Stimulated activated CD4-positive, alpha-beta T cell treated with anti-CD3 and anti-CD28 coated beads, Interleukin-4, amount 100 ng/mL, for 1 hour (primary cell): ENCODE measurements around the gene DEAF1.
"Not testable (repeated sequence)": the region's sequence is repeated elsewhere in the genome, so short reads cannot be mapped to it uniquely, and the experiment has no call there.

Experiments used
- DNase-seq: peaks from one replicate; pipeline ENCODE4 v3.0.0-alpha.2; 2020

Gene DEAF1, protein sequence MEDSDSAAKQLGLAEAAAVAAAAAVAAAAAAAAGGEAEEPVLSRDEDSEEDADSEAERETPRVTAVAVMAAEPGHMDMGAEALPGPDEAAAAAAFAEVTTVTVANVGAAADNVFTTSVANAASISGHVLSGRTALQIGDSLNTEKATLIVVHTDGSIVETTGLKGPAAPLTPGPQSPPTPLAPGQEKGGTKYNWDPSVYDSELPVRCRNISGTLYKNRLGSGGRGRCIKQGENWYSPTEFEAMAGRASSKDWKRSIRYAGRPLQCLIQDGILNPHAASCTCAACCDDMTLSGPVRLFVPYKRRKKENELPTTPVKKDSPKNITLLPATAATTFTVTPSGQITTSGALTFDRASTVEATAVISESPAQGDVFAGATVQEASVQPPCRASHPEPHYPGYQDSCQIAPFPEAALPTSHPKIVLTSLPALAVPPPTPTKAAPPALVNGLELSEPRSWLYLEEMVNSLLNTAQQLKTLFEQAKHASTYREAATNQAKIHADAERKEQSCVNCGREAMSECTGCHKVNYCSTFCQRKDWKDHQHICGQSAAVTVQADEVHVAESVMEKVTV

DNA sequence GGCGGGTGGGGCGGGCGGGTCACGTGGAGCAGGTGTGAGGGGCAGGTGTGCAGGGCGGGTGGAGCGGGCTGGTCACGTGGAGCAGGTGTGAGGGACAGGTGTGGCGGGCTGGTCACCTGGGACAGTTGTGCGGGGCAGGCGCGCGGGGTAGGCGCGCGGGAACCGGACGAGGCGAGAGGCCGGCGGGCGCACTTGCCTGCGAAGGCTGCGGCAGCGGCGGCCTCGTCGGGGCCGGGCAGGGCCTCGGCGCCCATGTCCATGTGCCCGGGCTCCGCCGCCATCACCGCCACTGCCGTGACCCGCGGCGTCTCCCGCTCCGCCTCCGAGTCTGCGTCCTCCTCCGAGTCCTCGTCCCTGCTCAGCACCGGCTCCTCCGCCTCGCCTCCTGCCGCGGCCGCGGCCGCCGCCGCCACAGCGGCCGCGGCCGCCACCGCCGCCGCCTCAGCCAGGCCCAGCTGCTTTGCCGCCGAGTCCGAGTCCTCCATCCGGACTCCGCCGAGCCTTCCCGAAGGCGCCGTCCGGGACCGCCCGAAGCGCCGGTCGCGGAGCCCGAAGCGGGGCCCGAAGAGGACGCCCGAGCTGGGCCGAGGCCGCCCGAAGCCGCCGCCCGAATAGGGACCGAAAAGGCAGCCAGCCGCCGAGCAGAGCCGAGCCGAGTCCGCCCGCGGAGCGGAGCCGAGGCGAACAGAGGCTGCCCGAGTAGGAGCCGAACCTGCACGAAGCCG is at the start of gene DEAF1:
Gene DEAF1 (minus strand): TSS at position 660 of the 725 bp plus-strand sequence. CDS start 175 bp downstream, at position 485.
- peak; percentile 99 for DNase-seq

DNA sequence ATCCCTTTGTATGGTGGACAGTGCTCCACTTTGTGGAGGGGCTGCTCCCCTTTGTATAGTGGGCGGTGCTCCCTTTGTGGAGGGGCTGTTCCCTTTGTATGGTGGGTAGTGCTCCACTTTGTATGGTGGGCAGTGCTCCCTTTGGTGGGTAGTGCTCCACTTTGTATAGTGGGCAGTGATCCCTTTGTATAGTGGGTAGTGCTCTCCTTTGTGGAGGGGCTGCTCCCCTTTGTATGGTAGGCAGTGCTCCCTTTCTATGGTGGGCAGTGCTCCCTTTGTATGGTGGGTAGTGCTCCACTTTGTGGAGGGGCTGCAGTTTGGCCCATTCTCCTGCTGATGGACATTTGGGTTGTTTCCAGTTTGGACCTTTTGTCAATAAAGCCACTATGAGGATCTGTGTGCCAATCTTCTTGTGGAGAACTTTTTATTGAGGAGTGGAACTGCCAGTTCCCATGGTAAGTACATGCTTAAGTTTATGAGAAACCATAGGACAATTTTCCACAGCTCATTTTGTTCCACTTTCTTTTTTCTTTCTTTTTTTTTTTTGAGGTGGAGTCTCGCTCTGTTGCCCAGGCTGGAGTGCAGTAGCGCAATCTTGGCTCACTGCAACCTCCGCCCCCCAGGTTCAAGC is 47.7 kb upstream of the DEAF1 start:
- no peak for DNase-seq

DNA sequence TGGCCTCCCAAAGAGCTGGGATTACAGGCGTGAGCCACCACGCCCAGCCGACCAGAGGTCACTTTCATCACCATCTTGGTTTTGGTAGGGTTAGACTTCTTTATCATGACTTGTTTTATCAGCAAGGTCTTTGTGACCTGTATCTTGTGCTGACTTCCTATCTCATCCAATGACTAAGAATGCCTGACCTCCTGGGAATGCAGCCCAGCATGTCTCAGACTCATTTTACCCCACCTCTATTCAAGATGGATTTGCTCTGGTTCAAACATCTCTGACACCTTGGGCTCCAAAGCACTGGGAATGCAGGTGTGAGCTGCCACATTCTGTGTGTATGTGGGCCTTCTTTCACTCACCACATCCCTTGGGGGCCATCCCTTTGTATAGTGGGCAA is 47.1 kb upstream of the DEAF1 start:
- DNase-seq = no peak

DNA sequence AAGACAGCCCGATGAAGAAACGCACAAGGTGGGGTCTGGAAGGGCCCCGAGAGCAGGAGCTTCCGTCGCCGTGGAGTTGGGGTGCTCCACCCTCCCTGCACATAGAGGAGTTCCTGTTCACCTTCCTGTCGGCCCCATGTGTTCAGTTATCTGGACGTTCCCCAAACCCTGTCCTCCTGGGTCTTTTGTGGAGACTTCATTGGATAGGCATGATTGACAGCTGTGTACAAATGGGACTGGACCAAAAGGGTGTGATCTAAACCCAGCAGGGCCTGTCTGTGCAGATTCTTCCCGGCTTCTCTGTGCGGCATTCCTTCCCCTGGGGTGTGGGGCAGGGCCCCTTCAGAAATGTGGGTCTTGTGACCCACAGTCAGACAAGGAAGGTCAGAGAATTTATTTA is 42.9 kb upstream of the DEAF1 start:
- DNase-seq = not testable (repeated sequence)

DNA sequence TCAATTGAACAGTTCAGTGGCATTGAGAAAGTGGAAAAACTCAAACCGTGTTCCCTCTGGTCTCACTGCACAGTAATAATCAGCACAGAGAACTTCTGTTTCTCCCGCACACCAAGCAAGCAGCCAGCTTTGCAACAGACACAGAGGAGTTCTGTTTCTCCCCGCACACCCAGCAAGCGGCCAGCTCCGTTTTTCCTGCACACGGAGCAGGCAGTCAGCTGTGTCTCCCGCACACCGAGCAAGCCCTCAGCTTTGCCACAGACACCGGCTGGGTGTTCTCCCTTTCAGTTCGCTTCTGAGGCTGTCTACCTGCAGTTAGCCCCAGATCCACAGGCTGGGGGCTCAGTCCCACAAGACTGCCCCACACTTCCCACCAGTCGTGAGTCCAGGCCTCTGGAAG is 42.3 kb upstream of the DEAF1 start:
- DNase-seq = no peak

DNA sequence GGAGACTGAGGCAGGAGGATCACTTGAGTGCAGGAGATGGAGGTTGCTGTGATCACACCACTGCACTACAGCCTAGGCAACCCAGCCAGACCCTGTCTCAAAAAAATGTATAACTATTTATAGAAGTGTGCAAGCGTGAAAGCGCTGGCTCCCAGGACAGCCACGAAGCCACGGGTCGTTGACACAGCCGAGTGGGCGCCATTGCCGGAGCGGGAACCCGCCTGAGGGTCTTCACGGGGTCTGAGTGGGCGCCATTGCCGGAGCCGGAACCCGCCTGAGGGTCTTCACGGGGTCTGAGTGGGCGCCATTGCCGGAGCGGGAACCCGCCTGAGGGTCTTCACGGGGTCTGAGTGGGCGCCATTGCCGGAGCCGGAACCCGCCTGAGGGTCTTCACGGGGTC is 39.5 kb upstream of the DEAF1 start:
- DNase-seq = not testable (repeated sequence)

DNA sequence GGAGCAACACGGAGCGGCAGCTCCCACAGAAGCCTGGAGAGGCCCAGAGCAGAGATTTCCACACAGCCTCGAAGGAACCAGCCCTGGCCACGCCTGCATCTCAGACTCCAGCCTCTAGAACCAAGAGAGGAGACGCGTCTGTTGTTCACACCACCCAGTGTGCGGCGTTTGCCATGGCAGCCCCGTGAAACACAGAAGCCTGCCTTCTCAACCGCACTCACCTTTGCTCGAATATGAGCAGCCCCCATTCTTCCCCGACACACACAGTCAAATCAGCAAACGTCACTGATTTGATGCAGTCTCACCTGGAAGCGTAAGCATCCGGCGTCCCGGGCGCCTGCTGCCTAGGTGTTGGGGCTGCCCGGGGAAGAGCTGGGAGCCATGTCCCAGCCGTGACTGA is 38.0 kb upstream of the DEAF1 start:
- no peak for DNase-seq

DNA sequence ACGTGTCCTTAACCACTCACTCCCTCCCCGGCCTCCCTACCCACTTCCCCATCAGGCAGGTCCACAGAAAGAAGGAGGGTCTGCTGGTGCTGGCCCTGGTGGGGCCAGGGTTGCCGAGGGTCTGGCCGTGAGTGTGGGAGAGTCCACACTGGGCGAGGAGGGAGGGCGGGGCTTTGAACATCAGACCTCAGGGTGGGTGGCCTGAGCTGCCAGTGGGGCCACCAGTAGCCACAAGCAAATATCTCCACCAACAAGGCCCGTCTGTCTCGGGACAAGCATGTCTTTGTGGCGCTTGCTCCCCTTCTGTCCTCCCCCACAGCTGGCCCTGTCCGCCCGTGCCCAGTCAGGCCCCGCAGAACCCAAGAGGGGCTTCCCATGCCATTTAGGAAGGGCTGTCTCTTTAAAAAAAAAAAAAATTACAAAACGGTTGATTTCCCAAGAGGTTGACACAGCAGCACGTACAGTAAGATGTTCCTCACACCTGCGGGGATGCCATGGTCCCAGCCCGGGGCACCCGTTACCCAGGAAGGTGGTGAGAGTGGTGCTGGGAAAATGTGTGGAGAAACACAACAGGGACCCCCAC is 34.6 kb upstream of the DEAF1 start:
- no peak for DNase-seq

DNA sequence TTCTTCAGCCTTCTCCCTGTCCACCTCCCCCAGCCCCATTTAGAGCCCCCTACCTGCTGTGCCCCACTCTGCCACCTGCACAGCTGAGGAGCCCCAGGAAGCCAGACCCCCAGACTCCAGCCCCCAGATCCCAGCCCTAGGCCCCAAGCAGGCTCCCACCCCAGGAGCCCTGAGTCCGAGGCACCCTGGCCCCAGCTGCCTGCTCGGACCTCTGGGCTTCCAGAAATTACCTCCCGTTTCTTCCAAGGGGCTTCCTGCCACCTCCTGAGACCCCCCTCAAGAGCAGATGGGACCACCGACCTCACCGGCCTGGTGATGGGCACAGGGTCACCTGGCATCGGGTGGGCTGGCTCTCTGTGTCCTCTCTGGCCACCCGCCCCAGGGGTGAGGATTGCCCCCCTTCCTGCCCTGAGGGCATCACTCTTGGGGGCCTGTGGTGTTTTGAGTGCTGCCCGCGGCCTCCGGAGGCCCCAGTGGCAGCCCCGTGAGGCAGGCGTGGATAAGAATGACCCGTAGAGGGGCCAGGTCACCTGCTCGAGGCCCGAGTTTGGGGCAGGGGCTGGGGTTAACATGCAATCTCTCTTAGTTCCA is 34.0 kb upstream of the DEAF1 start:
- no peak for DNase-seq

DNA sequence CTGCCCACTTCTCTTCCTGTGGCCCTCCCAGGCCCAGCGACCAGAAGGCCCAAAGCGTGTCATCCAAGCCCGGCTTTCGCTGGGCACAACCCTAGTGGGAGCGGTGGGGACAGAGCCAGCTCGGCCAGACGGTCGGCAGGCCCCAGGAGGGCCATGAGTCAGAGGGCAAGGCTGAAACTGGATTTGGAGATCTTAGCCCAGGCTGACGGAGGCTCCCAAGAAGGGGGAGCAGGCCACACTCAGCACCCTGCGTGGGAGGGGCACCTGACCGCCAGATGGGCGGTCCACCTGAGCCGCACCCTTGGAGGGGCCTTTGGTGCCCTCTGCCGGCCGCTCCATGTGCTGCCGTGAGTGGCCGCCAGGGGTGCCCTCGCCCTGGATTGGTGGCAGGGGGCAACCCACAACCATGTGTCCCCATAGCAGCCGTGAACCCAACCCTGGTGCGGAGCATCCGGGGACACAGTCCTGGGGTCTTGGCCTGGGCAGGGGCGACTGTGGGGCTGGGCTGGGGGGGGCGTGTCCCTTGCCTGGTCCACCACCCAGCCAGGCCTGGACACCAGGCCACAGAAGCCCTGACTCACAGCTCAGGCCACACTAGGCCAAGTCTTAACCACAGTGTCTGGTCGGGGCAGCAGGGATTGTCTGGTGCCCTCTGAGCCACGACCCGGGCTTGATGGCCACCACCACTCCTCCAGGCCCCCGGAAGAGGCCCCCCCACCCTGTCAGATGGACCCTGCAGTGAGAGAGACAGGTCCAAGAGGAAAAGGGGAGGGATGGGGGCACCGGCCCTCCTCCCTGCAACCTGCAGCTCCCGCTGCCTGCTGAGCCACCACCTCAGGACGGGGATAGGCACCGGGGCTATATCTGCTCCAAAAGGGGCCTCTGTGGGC is 33.1 kb upstream of the DEAF1 start:
- peak; percentile 81 for DNase-seq

DNA sequence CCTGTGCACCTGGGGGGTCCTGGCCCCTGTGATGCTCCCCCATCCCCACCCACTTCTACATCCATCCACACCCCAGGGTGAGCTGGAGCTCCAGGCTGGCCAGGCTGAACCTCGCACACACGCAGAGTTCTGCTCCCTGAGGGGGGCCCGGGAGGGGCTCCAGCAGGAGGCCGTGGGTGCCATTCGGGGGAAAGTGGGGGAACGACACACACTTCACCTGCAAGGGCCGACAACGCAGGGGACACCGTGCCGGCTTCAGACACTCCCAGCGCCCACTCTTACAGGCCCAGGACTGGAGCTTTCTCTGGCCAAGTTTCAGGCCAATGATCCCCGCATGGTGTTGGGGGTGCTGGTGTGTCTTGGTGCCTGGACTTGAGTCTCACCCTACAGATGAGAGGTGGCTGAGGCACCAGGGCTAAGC is 32.3 kb upstream of the DEAF1 start:
- DNase-seq = no peak

DNA sequence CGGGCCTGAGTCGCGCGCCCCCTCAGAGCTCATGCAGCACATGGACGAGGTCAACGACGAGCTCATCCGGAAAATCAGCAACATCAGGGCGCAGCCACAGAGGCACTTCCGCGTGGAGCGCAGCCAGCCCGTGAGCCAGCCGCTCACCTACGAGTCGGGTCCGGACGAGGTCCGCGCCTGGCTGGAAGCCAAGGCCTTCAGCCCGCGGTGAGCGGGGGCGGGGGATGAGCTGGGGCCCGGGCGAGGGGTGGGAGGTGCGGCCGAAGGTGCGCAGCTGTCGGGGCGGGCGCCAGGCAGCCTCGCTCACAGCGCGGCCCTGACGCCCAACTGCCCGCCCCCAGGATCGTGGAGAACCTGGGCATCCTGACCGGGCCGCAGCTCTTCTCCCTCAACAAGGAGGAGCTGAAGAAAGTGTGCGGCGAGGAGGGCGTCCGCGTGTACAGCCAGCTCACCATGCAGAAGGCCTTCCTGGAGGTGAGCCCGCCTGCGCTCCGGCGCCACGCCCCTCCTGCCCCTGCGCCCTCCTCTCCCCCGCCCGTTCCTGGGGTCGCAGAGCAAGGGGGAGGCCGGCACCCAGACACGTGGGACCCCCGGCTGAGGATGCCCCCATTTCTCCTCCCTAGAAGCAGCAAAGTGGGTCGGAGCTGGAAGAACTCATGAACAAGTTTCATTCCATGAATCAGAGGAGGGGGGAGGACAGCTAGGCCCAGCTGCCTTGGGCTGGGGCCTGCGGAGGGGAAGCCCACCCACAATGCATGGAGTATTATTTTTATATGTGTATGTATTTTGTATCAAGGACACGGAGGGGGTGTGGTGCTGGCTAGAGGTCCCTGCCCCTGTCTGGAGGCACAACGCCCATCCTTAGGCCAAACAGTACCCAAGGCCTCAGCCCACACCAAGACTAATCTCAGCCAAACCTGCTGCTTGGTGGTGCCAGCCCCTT is 31.5 kb upstream of the DEAF1 start:
- peak; percentile 47 for DNase-seq

DNA sequence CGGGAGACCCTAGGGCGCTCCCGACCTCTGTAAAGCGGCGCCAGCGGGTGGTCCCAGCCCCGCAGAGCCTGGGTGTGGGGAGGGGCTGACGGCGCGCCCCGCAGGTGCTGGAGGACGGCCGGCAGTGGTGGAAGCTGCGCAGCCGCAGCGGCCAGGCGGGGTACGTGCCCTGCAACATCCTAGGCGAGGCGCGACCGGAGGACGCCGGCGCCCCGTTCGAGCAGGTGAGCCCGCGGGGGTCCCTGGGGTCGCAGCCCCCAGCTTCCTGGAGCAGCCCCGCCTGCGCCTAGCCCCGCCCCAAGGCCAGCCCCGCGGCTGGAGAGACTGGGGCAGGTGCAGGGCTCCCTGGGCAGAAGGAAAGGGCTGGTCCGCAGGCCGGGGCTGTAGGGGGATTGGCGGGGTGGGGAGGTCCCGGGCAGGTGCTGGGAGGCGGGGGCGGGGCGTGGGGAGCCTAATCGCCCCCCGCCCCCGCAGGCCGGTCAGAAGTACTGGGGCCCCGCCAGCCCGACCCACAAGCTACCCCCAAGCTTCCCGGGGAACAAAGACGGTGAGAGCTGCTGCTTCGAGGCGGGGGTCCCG is 30.7 kb upstream of the DEAF1 start:
- DNase-seq = no peak

DNA sequence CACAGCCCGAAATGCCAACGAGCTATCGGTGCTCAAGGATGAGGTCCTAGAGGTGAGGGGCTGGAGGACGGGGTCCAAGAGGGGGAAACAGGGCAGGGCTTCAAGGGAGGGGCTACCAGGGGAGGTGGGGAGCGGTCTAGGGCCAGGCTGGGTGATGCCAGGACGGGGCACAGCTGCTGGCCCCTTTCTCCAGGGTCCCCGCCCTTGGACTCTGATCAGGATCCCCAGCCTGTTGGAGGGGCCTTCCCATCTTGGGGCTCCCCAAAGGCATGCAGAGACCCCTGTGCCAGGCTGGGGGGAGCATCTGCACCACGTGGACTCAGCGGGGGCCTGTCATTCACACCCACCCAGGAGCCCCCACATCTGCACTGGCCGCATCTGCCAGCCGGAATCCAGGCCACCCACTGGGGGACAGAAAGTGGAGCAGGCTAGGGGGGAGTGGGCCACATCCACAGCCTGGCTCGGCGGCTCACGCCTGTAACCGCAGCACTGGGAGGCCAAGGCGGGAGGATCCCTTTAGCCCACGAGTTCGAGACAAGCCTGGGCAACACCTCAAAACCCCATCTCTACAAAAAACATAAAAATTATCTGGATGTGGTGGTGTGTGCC is 29.9 kb upstream of the DEAF1 start:
- DNase-seq = no peak

DNA sequence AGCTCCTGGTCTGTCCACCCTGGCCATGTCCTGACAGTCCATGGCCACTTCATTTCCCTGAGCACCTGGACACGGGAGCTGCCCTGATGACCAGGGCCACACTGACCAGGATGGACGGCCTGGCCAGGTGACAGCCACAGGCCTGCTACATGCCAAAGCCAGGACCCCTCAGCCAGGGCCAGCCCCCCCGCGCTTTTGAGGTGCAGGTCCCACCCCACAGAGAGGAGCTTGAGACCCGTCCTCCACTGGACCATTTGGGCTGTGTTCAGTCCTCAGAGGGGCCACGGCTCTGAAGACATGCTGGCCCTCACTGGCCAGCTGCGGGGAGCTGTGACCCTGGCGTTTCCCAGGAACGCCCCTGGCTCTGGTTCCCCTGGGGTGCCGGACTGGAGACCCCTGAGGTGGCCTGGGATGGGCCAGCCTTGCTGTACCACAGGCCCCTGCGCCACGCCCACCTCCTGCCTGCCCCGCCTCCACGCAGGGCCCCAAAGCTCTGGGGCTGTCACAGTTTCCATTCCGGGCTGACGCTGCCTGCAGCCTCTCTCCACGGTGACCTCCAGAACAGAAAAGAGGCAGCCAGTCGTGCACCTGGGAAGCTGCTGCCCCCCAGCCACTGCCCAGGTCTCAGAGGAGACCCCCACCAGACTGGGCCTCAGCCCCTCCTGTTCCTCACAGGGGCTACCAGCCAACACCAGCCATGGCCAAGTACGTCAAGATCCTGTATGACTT is 29.2 kb upstream of the DEAF1 start:
- DNase-seq = no peak

DNA sequence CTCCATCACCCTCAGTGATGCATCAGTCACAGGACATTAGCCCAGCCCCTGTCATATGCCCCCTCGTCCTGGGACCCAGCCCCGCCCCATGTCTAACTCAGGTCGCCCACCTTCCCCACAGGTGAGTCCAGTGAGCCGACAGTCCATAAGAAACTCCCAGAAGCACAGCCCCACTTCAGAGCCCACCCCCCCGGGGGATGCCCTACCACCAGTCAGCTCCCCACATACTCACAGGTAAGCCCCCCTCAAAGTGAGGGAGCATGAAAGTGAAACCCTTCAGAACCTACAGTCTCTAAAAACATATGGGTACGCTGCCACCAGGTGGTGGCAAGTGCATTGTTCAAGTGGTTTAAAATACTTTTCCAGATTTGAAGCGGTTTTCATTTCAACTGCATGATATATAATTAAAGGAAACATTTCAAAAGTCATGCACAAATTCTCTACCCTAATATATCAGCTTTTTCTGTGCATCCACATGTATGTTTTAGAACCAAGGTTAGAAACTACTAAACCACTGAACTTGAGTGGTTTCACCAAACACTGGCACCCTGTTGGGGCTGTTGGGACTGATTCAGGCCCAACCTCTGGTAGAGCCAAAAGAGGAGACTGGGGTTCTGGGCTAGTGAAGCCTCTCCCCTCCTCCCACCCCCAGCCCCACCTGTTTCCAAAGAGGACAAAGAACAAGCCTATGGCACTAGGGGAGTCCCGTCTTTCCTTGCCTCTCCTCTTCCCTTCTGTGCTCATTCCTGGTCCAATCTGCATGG is 28.3 kb upstream of the DEAF1 start:
- peak; percentile 55 for DNase-seq

DNA sequence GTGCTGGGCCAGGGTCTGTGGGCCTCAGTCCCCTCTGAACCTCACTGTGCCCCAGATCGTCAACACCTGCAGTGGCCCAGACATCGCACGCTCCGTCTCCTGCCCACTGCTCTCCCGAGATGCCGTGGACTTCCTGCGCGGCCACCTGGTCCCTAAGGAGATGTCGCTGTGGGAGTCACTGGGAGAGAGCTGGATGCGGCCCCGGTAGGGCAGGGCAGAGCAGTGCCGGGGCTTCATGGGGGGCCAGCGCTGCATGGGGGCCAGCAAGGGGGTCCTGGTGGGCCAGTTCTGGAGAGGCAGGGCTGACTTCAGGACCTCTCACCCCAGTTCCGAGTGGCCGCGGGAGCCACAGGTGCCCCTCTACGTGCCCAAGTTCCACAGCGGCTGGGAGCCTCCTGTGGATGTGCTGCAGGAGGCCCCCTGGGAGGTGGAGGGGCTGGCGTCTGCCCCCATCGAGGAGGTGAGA is 27.4 kb upstream of the DEAF1 start:
- DNase-seq = no peak
